IgD-negative memory B cell (primary cell): ENCODE data around the gene CFAP251. TPM values are rescaled to one million over a fixed set of nuclear protein-coding genes. Genes with fewer than 3 reads are reported as not detected.

Source experiments
- H3K27ac Mint-ChIP-seq, 3 donors: one replicate each; pipeline ENCODE4 v1.8.0; 2020 to 2022; ENCODE audit warnings: mild to moderate bottlenecking in 3 of 3, mixed read lengths in 3 of 3, moderate library complexity in 1 of 3
- H3K27me3 Mint-ChIP-seq: one replicate; pipeline ENCODE4 v1.8.0; 2021; ENCODE audit warnings: mixed read lengths
- H3K36me3 Mint-ChIP-seq: one replicate; pipeline ENCODE4 v1.8.0; 2020; ENCODE audit warnings: mild to moderate bottlenecking, mixed read lengths
- H3K4me1 Mint-ChIP-seq, 3 donors: one replicate each; pipeline ENCODE4 v1.8.0; 2020 to 2022; ENCODE audit warnings: mixed read lengths in 3 of 3, mild to moderate bottlenecking in 1 of 3
- H3K4me3 Mint-ChIP-seq, 4 donors: one replicate each; pipeline ENCODE4 v1.8.0; 2020 to 2022; ENCODE audit warnings: mild to moderate bottlenecking in 4 of 4, mixed read lengths in 4 of 4, moderate library complexity in 3 of 4
- H3K9me3 Mint-ChIP-seq, 3 donors: one replicate each; pipeline ENCODE4 v1.8.0; 2020 to 2021; ENCODE audit warnings: mixed read lengths in 3 of 3, mild to moderate bottlenecking in 1 of 3
- polyA plus RNA-seq: library from polyadenylated mRNA; unstranded; fragments of 300-500 nt; fragmentation: Illumina TruSeq; gene quantifications from one replicate; pipeline ENCODE4 v1.2.3, GENCODE V29; 2021

CFAP251 gene
- polyA plus RNA-seq, 1 donor from 2014 or later: not detected

DNA sequence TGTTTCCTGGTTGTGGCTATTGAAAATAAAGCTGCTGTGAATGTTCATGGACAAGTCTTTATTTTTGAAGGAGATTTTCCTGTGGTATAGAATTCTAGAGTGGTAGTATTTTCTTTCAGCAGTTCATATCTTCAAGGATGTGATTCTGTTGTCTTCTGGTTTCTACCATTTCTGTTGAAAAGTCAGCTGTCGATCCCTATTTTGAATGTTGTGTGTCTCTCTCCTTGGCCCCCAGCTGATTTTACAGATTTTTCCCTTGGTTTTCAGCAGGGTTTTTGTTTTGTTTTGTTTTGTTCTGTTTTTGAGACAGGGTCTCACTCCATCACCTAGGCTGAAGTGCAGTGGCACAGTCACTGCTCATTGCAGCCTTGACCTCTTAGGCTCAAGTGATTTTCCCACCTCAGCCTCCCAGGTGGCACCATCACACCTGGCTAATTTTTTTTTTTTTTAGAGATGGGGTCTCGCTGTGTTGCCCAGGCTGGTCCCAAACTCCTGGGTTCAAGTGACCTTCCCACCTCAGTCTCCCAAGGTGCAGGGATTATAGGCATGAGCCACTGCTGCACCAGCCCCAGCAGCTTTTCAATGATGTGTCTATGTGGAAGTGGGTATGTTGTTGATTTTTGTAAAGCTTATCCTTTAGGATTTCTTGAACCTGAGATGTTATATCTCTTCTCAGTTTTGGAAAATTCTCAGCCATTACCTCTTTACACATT, 28.1 kb downstream of the CFAP251 start:
- no peaks in the 10 kb centered on the region for H3K36me3 Mint-ChIP-seq
- H3K27ac Mint-ChIP-seq: no peak overlapping the region
- H3K4me1 Mint-ChIP-seq: no peaks in the 10 kb centered on the region
- no peaks in the 10 kb centered on the region for H3K9me3 Mint-ChIP-seq
- H3K4me3 Mint-ChIP-seq: no peak overlapping the region
- no peaks in the 10 kb centered on the region for H3K27me3 Mint-ChIP-seq

DNA sequence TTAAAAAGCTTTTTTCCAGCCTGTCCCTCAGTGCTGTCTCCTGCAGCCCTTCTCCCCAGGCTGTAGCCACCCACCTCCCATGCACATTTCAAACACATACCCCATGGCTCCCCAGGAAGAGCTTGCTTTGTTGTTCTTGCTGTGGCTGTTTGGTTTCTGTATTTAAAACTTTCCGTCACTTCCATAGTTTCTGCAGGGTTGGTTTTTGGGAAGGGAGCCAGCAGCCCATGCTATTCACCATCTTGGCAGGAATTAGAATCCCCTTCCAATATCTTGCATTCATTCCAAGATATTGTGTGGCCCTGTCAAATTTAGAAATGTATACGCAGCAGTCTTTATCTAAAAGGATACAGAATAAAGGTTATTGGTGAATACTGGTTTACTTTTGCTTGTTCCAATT, 29.6 kb downstream of the CFAP251 start:
- Mint-ChIP-seq H3K27ac (peak overlapping the region in 1 of 3 donors; percentile 39), H3K27me3 (peaks cover 1% of the 10 kb centered on the region), H3K4me3 (no peak overlapping the region), H3K36me3 (peaks cover 4% of the 10 kb centered on the region), H3K4me1 (no peaks in the 10 kb centered on the region), H3K9me3 (no peaks in the 10 kb centered on the region)

DNA sequence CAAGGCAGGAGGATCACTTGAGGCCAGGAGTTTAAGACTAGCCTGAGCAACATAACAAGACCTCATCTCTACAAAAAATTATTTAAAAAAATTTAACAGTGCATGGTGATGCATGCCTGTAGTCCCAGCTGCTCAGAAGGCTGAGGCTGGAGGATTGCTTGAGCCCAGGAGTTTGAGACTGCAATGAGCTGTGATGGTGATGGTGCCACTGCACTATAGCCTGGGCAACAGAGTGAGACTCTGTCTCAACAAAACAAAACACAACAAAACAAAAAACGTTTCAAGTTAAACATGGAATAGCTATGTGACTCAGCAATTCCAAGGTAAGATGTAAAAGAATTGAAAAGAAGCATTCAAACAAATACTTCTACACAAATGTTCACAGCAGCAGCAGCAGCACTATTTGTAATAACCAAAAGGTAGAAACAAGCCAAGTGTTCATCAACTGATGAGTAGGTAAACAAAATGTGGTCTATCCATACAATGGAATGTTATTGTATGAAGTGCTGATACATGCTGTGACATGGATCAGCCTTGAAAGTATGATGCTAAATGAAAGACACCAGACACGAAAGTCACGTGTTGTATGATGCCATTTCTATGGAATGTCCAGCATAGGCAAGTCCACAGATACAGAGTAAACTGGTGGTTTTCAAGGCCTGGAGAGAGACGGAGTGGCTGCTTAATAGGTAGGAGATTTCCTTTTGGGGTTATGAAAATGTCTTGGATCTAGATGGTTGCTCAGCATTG, 31.4 kb downstream of the CFAP251 start:
- Mint-ChIP-seq H3K27ac (no peak overlapping the region), H3K36me3 (peaks cover 4% of the 10 kb centered on the region), H3K4me3 (no peak overlapping the region), H3K9me3 (peaks cover 0 to 4% (median 0%) of the 10 kb centered on the region in 3 donors), H3K4me1 (no peaks in the 10 kb centered on the region), H3K27me3 (peaks cover 1% of the 10 kb centered on the region)

DNA sequence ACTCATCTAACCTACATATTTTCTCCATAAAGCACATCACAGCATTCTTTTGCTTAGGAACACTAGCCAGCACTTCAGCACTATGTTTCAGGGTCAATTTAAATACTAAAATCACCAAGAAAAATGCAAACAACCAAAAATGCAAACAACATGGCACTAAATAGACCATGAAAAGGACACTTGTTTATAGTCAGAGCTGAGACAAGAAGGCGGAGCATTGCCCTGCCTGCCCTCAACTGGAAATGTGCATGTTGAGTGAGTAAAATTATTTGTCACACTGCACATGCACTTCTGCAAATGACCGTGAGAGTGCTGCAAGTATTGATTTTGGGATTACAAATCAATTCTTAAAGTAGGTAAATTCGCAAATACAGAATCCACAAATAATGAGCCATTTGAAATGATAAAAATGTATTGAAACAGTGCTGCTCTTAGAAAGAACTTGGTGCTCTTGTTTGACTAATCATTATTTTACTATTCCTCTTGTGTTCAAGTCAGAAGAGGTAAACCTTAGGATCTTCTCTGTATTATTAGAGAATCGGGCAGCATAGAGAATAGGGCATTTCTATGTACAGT, 34.8 kb downstream of the CFAP251 start:
- Mint-ChIP-seq H3K4me1 (peaks cover 0 to 4% (median 4%) of the 10 kb centered on the region in 3 donors), H3K27me3 (peaks cover 9% of the 10 kb centered on the region)

DNA sequence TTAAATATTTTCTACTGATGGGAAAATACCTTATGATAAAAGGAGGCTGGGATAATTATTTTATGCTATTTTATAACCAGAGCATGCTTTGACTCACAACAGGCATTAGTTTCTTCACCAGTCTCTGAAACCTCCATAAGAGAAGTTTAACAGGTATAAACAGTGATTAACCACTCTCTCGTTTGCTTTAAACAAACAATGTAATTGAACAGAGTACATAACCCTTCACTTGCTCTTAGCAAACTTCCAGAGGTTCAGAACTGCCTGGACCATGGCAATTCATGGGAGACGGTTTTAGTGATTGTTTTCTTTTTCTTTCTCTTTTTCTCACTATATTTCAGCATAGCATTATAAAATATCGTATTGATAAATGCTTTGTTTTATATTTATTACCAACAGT, 35.3 kb downstream of the CFAP251 start:
- peaks cover 7% of the 10 kb centered on the region for H3K36me3 Mint-ChIP-seq
- H3K27me3 Mint-ChIP-seq: peaks cover 9% of the 10 kb centered on the region
- H3K9me3 Mint-ChIP-seq: peaks cover 0 to 4% (median 0%) of the 10 kb centered on the region in 3 donors
- H3K4me3 Mint-ChIP-seq: no peak overlapping the region
- H3K4me1 Mint-ChIP-seq: peaks cover 0 to 4% (median 4%) of the 10 kb centered on the region in 3 donors
- H3K27ac Mint-ChIP-seq: no peak overlapping the region

More for the DNA sequence above, 34.8 kb downstream of the CFAP251 start:
- H3K36me3 Mint-ChIP-seq: peaks cover 7% of the 10 kb centered on the region
- no peak overlapping the region for H3K4me3 Mint-ChIP-seq
- no peak overlapping the region for H3K27ac Mint-ChIP-seq
- peaks cover 0 to 4% (median 0%) of the 10 kb centered on the region in 3 donors for H3K9me3 Mint-ChIP-seq

DNA sequence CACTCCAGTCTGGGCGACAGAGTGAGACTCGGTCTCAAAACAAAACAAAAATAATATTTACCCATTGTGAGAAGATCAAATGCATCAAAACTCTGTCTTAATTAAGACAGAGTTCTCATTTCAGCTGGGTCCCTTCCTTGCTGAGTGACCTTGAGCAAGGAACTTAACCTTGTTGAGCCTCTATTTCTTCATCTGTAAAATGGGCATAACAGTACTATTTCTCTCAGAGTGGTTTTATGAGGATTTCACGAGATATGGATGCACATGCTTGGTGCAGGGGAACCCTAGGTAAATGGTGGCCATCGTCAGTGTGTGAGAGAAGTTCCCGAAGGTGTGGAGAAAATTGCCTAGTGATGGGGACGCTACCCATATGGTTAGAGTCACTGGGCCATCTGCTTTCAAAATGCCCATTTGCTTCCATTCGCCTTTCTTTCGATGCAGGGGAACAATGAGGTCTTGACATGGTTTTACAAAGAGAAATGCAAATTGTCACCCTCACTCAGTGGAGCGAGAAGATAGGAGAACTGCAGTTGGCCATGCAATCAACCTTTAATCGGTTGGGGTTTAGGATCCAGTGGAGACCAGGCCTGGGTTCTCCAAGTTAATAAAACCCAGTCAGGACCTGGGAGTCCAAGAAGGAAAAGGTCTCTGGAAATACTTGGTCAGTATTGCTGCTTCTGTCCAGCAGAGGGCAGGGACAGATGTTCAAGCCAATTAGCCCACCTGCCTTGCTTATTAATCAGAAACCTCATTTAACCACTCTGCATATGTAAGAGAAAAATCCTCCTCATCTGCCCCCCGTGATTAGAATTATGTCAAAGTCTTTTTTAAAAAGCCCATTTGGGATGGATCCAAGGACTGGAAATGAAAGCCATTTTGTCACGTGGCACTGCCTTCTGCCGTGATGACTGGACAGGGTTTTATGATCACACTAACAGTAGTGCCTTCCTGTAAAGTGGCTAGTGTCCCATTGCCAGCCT, 37.2 kb downstream of the CFAP251 start:
- Mint-ChIP-seq H3K36me3 (peaks cover 7% of the 10 kb centered on the region), H3K4me3 (no peak overlapping the region), H3K4me1 (peaks cover 0 to 4% (median 4%) of the 10 kb centered on the region in 3 donors), H3K9me3 (peaks cover 0 to 4% (median 0%) of the 10 kb centered on the region in 3 donors), H3K27ac (no peak overlapping the region), H3K27me3 (peaks cover 9% of the 10 kb centered on the region)

DNA sequence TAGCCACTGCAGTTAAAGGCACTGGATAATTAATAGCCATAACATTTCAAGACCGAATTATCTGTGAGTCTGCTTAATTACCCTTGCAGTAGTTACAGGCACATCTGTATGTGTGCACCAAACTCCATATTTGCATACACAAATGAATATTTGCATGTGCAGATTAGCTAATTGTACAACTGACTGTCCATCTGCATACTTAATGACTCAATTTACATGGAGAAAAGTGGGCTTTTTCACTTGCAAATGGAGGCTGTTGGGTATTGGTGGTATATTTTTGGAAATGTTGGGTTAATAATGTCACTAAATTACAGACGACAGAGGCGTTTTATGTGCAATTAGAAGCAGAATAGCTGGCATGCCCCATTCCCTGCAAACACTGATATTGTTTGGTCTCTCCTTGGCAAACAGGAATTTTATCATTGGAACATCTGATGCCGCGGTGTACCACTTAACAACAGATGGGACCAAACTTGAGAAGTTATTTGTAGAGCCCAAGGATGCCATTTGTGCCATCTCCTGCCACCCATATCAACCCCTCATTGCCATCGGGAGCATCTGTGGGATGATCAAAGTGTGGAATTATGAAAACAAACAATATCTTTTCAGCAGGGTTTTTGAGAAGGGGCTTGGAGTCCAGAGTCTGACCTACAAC, 39.6 kb downstream of the CFAP251 start:
- Mint-ChIP-seq H3K27me3 (peaks cover 7% of the 10 kb centered on the region), H3K9me3 (peaks cover 0 to 4% (median 0%) of the 10 kb centered on the region in 3 donors), H3K4me3 (no peak overlapping the region), H3K4me1 (peaks cover 0 to 4% (median 4%) of the 10 kb centered on the region in 3 donors), H3K36me3 (peaks cover 3% of the 10 kb centered on the region), H3K27ac (no peak overlapping the region)

DNA sequence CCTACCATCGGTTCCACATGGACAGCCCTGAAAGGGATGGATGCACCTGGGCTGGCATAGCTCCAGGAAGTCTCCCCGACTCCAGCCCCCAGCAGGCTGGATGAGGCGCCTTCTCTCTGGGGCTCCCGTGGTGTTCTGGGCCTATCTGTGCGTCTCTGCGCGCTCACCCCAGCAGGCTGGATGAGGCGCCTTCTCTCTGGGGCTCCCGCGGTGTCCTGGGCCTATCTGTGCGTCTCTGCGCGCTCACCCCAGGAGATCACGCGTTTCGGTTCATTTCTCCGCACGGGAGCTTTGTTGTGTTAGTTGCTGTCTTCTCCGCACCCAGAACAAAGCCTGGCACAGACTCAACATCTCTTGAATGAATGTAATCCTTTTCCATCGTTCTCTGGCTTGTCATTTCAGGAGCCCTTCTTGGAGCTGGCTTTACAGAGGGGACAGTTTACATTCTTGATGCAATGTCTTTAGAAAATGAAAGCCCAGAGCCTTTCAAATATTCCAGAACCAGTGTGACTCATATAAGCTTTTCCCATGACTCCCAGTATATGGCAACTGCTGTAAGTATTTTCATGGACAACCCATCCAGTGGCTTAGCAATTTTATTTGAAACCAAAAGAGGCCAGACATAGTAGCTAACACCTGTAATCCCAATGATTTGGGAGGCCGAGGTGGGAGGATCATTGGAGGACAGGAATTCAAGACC, 40.3 kb downstream of the CFAP251 start:
- H3K9me3 Mint-ChIP-seq: no peaks in the 10 kb centered on the region

DNA sequence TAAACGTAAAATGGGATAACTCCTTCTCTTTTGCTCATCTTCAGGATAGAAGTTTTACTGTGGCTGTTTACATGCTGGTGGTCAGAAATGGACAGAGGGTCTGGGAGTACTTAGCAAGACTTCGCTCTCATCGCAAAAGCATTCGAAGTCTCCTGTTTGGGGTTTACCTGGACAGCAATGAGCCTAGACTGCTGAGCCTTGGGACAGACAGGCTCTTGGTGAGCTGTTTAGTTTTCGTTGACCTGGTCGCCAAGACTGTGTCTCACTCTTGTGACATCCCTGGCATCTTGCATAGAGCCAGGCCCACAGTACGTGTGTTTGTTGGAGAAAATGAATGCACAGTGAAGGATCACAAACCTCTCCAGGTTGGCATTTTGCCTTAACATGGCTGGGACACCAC, 42.1 kb downstream of the CFAP251 start:
- no peak overlapping the region for H3K4me3 Mint-ChIP-seq
- H3K27ac Mint-ChIP-seq: no peak overlapping the region

More for the DNA sequence above, 40.3 kb downstream of the CFAP251 start:
- H3K27me3 Mint-ChIP-seq: peaks cover 7% of the 10 kb centered on the region
- no peak overlapping the region for H3K27ac Mint-ChIP-seq
- H3K36me3 Mint-ChIP-seq: peaks cover 3% of the 10 kb centered on the region
- H3K4me1 Mint-ChIP-seq: peaks cover 0 to 4% (median 4%) of the 10 kb centered on the region in 3 donors
- H3K4me3 Mint-ChIP-seq: no peak overlapping the region

DNA sequence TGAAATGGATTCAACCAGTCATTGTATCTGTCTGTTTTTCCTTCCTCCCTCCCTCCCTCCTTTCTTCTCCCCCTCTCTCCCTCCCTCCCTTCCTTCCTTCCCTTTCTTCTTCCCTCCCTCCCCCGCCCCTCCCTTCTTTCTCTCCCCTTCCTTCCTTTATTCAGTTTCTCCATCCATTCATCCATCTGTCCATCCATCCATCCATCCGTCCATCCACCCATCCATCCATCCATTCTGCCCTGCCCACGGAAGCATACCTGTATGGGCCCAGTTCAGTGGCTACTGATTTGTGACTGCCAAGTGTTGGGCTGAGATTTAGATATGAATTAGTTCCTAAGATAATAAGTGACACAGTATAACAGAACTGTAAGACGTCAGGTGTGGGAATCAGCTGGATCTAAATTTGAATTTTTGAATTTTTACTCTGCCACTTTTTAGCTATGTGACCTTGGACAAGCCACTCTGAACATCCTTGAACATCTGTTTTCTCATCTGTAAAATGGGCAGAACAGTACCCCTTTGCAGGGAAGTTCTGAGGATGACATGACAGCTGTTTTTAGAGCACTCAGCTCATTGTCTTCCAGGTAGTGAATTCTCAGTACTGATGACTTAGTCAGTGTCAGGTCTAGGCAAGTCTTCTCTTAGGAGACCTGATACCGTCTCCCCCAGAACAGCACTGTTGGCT, 42.9 kb downstream of the CFAP251 start:
- H3K27ac Mint-ChIP-seq: no peak overlapping the region
- H3K4me1 Mint-ChIP-seq: peaks cover 0 to 2% (median 0%) of the 10 kb centered on the region in 3 donors
- peaks cover 2% of the 10 kb centered on the region for H3K27me3 Mint-ChIP-seq
- no peak overlapping the region for H3K4me3 Mint-ChIP-seq
- H3K36me3 Mint-ChIP-seq: no peaks in the 10 kb centered on the region
- no peaks in the 10 kb centered on the region for H3K9me3 Mint-ChIP-seq

More for the DNA sequence above, 42.1 kb downstream of the CFAP251 start:
- Mint-ChIP-seq H3K27me3 (peaks cover 2% of the 10 kb centered on the region), H3K9me3 (no peaks in the 10 kb centered on the region), H3K36me3 (peaks cover 2% of the 10 kb centered on the region), H3K4me1 (peaks cover 0 to 2% (median 2%) of the 10 kb centered on the region in 3 donors)

DNA sequence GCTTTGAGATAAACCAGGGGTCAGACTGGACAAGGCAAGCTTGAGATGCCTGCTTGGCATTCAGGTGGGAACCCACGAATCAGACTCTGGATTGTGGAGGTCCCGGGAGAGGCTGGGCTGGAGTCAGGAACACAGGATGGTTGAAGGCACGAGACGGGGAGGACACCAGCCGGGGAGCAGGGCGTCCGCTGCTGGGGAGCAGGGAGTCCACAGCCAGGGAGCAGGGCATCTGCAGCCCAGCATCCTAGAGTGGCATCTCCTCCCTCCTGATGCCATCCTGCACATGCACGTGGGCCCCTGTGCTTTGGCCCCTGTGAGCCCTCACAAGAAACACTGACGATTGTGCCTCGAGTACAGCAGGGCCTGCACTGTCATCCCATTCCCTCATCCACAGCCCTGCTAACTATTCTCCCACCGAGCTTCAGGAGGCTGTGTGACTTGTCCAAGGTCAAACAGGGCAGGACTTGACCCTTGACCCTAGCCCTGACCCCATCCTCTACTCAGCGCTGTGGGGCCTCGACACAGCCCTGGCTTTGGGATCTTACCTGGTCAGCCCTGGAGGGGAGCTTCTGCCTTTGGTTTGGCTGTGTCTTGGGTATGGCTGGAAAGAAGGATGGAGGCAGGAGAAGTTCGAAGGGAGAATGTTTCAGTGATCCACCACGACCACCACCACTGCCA, 45.1 kb downstream of the CFAP251 start:
- no peak overlapping the region for H3K4me3 Mint-ChIP-seq
- no peaks in the 10 kb centered on the region for H3K9me3 Mint-ChIP-seq
- H3K27ac Mint-ChIP-seq: peak overlapping the region in 1 of 3 donors; percentile 63
- H3K36me3 Mint-ChIP-seq: no peaks in the 10 kb centered on the region
- H3K4me1 Mint-ChIP-seq: peaks cover 0 to 2% (median 0%) of the 10 kb centered on the region in 3 donors
- H3K27me3 Mint-ChIP-seq: peaks cover 2% of the 10 kb centered on the region

DNA sequence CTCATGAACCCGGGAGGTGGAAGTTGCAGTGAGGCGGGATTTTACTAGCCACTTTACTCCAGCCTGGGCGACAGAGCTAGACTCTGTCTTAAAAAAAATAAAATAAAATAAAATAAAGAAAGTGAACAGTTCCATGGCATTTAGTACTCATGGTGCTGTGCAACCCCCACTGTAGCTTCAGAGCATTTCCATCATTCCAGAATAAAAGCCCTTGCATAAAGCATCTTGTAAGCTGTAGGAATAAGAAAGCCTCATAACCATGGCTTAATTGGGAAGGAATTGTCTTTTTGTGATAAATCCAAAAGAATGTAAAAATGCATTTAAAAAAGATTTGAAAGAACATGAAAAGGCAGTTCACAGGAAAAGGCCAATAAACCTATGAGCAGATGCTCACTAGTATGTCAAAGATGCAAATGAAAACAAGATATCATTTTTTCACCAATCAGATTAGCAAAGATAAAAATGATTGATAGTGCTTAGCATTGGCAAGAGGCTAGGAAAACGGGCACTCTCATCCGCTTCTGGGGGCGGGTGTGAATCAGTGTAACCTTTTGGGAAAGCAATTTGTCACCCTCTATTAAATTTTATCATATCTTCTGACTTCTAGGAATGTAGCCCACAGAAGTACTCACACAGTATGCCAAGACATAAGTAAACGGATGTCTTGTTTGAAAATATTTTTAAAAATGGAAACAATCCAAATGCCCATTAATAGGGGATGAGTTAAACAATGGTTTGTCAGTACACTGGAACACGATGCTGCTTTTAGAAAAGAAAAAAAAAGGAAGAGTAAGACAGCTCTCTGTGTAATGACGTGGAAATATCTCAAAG, 46.6 kb downstream of the CFAP251 start:
- H3K36me3 Mint-ChIP-seq: no peaks in the 10 kb centered on the region
- peaks cover 2% of the 10 kb centered on the region for H3K27me3 Mint-ChIP-seq
- H3K4me1 Mint-ChIP-seq: peaks cover 0 to 6% (median 4%) of the 10 kb centered on the region in 3 donors
- no peak overlapping the region for H3K27ac Mint-ChIP-seq
- H3K9me3 Mint-ChIP-seq: no peaks in the 10 kb centered on the region
- H3K4me3 Mint-ChIP-seq: no peak overlapping the region
